Measurements from ENCODE around the gene TPK1.

Gene TPK1

GRCh38 chr7:144517749-144518148 is 318.1 kb downstream of the TPK1 start:
- TF ChIP-seq CTCF (IDR thresholded peaks at IDR 0.05; ENCODE audit: low read depth, low read length, missing control alignments) = no peak
- H3K4me3 ChIP-seq (ENCODE audit: low read depth, low read length) = no peak overlapping the region
- DNase-seq (ENCODE audit: low read depth) = no peak
- in situ Hi-C loops (cut with HindIII; ENCODE audit: low sequenced_read_pairs) = no loop called here

GRCh38 chr7:144516729-144517525 is 318.9 kb downstream of the TPK1 start:
- no peak overlapping the region for H3K4me3 ChIP-seq (ENCODE audit: low read depth, low read length)
- DNase-seq (ENCODE audit: low read depth) = no peak
- no peak for TF ChIP-seq CTCF (IDR thresholded peaks at IDR 0.05; ENCODE audit: low read depth, low read length, missing control alignments)
- in situ Hi-C loops (cut with HindIII; ENCODE audit: low sequenced_read_pairs) = no loop called here

GRCh38 chr7:144513334-144513733 is 322.5 kb downstream of the TPK1 start:
- TF ChIP-seq CTCF (IDR thresholded peaks at IDR 0.05; ENCODE audit: low read depth, low read length, missing control alignments) = no peak
- in situ Hi-C loops (cut with HindIII; ENCODE audit: low sequenced_read_pairs) = no loop called here
- DNase-seq (ENCODE audit: low read depth) = no peak

GRCh38 chr7:144510621-144511020 is 325.2 kb downstream of the TPK1 start:
- in situ Hi-C loops (cut with HindIII; ENCODE audit: low sequenced_read_pairs) = no loop called here
- H3K4me3 ChIP-seq (ENCODE audit: low read depth, low read length) = no peak overlapping the region
- no peak for TF ChIP-seq CTCF (IDR thresholded peaks at IDR 0.05; ENCODE audit: low read depth, low read length, missing control alignments)
- DNase-seq (ENCODE audit: low read depth) = no peak

More at GRCh38 chr7:144513334-144513733, 322.5 kb downstream of the TPK1 start:
- no peak overlapping the region for H3K4me3 ChIP-seq (ENCODE audit: low read depth, low read length)

GRCh38 chr7:144508702-144509101 is 327.2 kb downstream of the TPK1 start:
- H3K4me3 ChIP-seq (ENCODE audit: low read depth, low read length) = no peak overlapping the region
- TF ChIP-seq CTCF (IDR thresholded peaks at IDR 0.05; ENCODE audit: low read depth, low read length, missing control alignments) = no peak
- no peak for DNase-seq (ENCODE audit: low read depth)
- in situ Hi-C loops (cut with HindIII; ENCODE audit: low sequenced_read_pairs) = no loop called here

GRCh38 chr7:144503215-144503614 is 332.6 kb downstream of the TPK1 start:
- no peak for DNase-seq (ENCODE audit: low read depth)
- no peak for TF ChIP-seq CTCF (IDR thresholded peaks at IDR 0.05; ENCODE audit: low read depth, low read length, missing control alignments)
- in situ Hi-C loops (cut with HindIII; ENCODE audit: low sequenced_read_pairs) = no loop called here
- H3K4me3 ChIP-seq (ENCODE audit: low read depth, low read length) = no peak overlapping the region
